Measurements from ENCODE around the gene PRKCA. TPM values are rescaled to one million over a fixed set of nuclear protein-coding genes. Genes with fewer than 3 reads are reported as not detected.
"Not testable (repeated sequence)": the region's sequence is repeated elsewhere in the genome, so short reads cannot be mapped to it uniquely, and the experiment has no call there.

Gene PRKCA
- 4.8 and 6.3 TPM in 2 replicates for total RNA-seq

DNA sequence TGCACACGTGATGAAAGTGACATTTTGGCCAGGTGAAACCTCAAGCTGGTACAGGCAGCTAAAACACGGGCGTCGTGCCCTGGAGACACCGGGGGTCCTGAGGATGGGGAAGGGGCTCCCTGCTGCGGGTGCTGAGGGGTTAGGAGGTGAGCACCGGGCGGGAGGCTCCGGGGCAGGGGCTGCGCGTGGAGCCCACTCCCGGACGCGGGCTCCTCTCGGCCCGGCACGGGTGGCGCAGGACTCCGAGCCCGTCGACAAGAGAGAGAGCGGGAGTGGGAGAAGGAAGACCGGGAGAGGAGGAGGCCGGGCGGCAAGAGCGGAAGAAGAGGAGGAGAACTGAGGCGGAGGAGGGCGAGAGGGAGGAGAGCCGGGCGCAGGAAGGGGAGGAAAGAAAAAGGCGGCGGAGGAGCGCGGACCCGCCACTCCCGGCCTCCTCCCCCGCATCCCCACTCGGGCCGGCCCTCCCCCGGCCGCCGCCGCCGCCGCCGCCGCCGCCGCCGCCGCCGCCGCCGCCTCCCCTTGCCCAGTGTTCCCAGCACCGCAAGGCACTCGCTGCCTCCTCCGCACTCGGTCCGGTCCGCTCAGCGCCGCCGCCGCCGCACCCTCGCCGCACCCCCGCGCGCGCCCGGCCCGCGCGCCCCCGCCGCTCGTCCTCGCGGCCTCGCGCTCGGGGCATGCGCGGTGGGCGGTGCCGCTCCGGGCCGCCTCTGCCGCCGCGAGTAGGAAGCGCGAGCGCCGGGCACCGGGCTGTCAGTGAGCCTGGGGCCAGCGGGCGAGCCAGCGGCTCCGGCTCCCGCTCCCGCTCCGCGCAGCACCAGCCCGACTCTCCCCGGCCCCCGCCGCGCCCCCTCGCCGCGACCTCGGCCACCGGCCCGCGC lies at the start of gene PRKCA:
Gene PRKCA, plus strand, starts transcription at position 750 of the 878 bp plus-strand sequence.
- peak; percentile 81 to 89 for DNase-seq (ENCODE audit: low read depth in 2 of 2)

GRCh38 chr17:66253458-66253857 lies 49.0 kb upstream of the PRKCA start:
- DNase-seq (ENCODE audit: low read depth in 2 of 2): not testable (repeated sequence)

DNA sequence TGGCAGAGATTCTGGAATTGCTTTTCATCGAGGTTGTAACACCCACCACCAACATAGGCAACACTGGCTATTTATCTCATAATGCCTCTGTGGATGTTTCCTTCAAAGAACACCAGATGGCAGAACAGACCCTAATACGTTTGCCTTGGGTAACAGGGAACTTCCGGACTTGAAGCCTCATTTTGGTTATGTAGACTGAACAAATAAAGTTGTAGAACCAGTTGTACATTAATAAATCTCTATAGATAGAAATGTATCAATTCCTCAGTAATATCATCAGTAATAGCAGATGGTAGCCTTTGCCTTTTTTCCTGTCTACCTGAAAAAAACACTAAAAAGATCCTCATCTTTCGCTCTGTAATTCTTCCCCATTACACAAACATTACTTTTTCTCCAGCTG lies 47.3 kb upstream of the PRKCA start:
- DNase-seq (ENCODE audit: low read depth in 2 of 2): peak; percentile 83 to 86

- no peak for DNase-seq (ENCODE audit: low read depth in 2 of 2)
Observed at GRCh38 chr17:66255527-66255971, 46.9 kb upstream of the PRKCA start.

GRCh38 chr17:66260275-66260674 lies 42.1 kb upstream of the PRKCA start:
- DNase-seq (ENCODE audit: low read depth in 2 of 2): no peak

- no peak for DNase-seq (ENCODE audit: low read depth in 2 of 2)
Observed at GRCh38 chr17:66260688-66261087, 41.7 kb upstream of the PRKCA start.

- no peak for DNase-seq (ENCODE audit: low read depth in 2 of 2)
Observed at GRCh38 chr17:66262767-66263166, 39.6 kb upstream of the PRKCA start.

DNA sequence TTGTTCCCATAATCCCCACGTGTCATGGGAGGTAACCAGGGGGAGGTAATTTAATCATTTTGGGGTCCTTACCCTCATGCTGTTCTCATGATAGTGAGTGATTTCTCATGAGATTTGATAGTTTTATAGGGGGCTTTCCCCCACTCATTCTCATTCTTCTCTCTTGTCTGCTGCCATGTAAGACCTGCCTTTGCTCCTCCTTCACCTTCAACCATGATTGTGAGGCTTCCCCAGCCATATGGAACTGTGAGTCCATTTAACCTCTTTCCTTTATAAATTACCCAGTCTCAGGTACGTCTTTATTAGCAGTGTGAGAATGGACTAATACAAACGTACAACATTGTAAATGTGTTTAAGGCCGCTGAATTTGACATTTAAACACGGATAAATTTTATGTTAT lies 37.7 kb upstream of the PRKCA start:
- DNase-seq (ENCODE audit: low read depth in 2 of 2): no peak

DNA sequence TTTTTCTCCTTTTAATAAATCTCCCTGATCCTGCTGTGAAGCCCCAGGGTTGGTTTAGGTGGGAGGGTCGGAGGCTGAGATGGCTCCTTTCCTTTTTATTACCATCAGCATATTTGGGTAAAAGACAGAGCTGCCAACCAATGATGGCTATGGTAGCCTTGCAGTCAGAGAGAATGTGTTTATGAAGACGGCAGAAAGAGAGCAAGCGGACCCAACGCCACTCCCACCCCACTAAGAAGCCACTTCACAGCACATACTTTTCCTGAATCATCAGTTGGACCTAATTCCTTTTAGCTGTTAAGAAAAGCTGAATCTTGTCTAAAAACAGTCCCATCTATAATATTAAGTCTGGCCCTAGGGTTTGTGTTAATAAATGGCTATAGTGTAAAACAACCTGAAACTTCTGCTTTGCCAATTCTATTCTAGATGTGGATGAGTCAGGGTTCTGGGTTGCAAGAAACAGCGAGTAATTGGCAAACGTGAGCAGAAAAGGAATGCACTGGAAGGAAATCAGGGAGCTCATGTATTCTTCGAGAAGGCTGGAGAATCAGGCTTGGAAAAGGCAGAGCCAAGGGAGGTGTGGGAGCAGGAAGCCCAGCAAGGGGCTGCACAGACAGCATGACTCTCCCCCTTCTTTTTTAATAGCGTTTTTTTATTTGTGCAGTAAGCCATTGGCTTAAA lies 34.0 kb upstream of the PRKCA start:
- peak in 1 of 2 donors; percentile 50 for DNase-seq (ENCODE audit: low read depth in 2 of 2)

- no peak for DNase-seq (ENCODE audit: low read depth in 2 of 2)
Observed at GRCh38 chr17:66270106-66270505, 32.3 kb upstream of the PRKCA start.

DNA sequence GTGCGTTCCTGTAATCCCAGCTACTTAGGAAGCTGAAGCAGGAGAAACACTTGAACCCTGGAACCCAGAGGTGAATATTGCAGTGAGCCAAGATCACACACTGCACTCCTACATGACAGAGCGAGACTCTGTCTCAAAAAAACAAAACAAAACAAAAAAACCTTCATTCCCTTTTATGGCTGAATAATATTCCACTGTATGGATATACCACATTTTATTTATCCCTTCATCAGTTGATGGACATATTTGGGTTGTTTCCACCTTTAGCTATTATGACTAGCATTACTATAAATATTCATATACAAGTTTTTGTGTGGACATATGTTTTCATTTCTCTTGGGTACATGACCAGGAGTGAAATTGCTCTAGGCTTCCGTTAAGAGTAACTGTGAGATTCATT lies 30.9 kb upstream of the PRKCA start:
- DNase-seq (ENCODE audit: low read depth in 2 of 2): no peak

DNA sequence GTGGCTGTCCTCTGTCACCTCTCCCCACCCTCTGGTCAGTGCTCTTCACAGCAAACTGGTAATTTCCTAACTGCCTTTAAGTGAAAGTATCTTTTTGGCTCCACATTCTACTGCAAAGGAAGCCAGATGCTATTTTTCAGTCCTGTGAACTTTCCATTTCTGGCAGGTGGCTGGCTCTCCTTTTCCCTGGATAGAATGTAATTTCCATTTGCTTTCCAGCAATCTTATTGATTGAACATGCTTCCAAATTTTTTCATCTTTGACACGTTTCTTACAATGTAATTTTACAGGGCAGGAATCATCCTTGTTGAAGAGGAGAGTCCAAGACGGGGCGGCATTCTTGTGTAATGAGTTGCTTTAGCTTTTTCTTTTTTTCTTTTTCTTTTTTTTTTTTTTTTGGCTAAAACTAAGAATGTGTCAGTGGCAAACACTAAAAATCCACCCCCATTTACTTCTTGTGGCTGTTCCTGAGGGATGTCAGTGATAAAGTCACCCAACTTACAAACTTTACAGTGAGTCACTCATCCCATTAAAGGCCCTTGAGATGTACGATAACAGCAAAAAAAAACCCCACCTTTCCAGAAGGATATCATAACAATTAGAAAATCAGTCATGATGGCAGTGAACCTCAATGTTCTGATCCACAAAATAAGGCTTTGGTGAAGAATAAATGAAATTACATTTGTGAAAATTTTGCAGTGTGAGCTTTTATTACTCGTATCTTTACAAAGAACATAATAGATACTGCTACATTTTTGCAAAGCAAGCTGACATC lies 29.4 kb upstream of the PRKCA start:
- peak; percentile 28 to 75 for DNase-seq (ENCODE audit: low read depth in 2 of 2)

- DNase-seq (ENCODE audit: low read depth in 2 of 2): no peak
Observed at GRCh38 chr17:66273586-66273848, 28.9 kb upstream of the PRKCA start.

DNA sequence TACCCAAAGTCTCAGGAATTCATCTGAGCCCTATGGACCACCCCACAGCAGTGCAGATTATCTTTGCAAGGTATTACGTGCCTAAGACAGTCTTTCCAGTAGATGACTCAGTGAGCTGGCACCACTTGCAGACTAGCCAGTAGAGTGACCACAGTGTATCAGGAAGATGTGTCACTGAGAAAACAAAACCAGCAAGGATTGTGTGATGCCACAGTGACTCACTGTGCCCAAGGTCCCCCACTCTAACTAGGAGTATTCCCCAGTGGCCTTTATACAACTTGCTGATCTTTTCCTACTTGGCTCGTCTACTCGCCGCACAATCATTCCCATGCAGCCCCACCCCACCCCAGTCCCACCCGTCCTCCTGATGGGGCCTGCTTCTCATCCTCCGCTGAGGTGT lies 26.8 kb upstream of the PRKCA start:
- DNase-seq (ENCODE audit: low read depth in 2 of 2): peak; percentile 64 to 93

DNA sequence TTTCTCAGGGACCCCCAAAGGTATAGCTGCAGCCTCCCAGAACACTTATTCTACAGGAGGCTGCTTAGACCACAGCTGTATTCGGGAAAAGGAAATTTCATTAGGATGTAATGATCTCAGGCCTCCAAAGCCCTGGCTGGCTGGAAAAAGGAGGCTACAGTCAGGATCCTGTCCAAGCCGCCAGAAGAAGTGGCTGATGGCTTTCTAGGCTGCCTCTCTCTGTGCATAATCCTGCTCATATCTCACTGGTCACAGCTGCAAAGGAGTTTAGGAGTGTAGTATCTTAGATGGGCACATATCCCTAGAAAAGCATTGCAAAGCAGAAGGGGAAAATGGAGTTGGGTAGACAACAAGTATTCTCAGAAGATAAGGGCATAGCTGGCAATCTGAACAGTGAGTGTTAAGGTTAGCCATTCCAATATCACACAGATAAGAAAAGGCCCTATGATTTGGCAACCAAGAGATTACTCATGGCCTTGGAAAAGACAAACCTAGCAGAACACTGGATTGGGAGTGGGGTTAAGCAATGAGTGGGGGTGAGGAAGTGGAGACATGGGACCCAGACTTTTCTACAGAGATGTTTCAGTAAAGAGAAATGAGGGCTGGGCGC lies 26.0 kb upstream of the PRKCA start:
- peak in 1 of 2 donors; percentile 19 for DNase-seq (ENCODE audit: low read depth in 2 of 2)

- no peak for DNase-seq (ENCODE audit: low read depth in 2 of 2)
Observed at GRCh38 chr17:66277191-66277590, 25.2 kb upstream of the PRKCA start.

DNA sequence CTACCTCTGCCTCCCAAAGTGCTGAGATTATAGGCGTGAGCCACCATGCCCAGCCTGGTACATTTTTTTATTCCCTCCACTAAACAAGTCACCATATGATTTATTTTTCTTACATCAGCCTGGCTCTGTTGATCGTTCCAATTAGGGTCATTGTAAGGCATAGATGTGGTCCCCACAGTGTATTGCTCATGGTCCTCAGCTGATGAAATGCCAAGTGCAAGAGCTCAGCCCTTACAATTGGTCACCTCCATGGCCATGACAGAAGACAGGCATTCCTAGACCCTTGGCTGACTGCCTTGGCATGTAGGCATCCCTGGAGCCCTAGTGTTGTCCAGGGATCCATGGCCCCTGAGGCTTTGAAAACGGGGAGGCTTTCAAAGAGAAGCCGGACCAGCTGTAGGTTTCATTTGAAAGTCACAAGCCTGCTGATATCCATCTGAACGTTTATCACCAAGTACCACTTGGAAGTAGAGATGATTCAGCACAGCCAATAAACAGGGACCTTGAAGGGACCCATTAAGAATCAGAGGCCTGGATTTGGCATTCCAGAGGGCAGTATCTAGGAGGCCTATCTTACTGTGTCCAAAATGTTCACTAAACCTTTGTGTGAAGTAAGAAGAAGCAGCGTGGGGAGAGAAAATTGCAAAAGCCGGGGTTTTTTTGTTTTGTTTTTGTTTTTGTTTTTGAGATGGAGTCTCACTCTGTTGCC lies 20.6 kb upstream of the PRKCA start:
- DNase-seq (ENCODE audit: low read depth in 2 of 2): no peak

- DNase-seq (ENCODE audit: low read depth in 2 of 2): no peak
Observed at GRCh38 chr17:66283296-66283934, 19.0 kb upstream of the PRKCA start.

DNA sequence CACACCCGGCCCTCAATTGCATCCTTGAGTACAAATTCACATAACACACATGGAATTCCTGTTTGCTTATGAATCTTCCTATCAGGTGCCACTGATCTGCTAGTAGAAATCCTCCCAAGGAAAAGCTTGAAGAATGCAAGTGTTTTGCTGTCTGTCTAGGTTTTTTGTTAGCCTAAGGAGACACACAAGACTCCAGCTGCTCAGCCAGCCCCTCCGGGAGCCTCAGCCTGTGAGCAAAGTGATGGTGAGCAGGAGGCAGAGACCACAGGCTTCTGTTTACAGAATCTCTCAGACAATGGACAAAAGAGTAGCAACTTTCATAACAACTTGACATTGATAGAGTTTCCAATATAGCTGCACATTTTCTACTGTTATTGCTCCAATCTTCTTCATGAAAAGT lies 18.4 kb upstream of the PRKCA start:
- peak in 1 of 2 donors; percentile 44 for DNase-seq (ENCODE audit: low read depth in 2 of 2)

DNA sequence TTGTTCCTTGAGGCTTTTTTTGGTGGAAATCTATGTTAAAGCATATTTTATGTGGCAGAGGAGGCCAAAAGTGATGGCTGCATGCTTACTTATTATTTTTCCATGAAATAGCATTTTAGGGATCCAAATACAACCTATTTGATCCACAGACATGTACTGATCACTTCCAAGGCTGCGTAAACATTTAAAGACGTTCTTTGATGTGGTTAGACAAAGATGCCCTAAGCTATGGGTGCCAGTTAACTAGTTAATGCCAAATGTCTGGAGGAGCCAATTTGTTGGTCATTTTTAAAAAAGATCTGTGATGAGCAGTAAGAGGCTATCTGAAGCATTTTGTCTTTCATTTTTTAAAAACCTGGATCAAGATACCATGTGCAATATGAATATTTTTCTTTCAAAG lies 17.3 kb upstream of the PRKCA start:
- DNase-seq (ENCODE audit: low read depth in 2 of 2): no peak

DNA sequence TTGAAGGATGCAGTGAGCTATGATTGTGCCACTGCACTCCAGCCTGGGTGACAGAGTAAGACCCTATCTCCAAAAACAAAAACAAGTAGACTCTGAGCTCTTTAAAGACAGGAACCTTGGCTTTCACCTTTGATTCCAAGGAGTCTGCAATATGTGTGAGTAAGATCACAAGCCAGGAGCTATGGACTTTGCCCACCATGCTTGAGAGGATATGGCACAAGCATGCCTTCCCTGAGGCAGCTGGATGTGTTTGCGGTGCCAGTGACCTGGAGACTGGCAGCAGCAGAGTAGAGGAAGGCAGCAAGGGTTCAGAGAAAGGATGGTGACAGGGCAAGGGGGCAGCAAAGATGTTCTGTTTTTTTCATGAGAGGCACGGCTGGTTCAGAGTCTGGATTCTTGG lies 14.5 kb upstream of the PRKCA start:
- no peak for DNase-seq (ENCODE audit: low read depth in 2 of 2)

Data from lung microvascular endothelial cell (primary cell).